A549 treated with DMSO at 1 μM for 4 hours (cell line): Measurements from ENCODE around the gene OR56A1. TPM values are rescaled to one million over a fixed set of nuclear protein-coding genes. Genes with fewer than 3 reads are reported as not detected.

Source experiments
- total RNA-seq: library from RNA; stranded (reverse); fragments of 200-300 nt; extraction: Qiagen RNA extraction; gene quantifications from 5 replicates; pipeline ENCODE4 v1.2.3, GENCODE V29; 2022; ENCODE audit warnings: low read depth

OR56A1 gene, protein sequence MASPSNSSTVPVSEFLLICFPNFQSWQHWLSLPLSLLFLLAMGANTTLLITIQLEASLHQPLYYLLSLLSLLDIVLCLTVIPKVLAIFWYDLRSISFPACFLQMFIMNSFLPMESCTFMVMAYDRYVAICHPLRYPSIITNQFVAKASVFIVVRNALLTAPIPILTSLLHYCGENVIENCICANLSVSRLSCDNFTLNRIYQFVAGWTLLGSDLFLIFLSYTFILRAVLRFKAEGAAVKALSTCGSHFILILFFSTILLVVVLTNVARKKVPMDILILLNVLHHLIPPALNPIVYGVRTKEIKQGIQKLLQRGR
- total RNA-seq = not detected in 5 replicates

GRCh38 chr11:6030708-6031405, at the start of gene OR56A1:
TSS of gene OR56A1 (minus strand) at chr11:6030758. CDS start at chr11:6027692, 3,066 bp downstream.

DNA sequence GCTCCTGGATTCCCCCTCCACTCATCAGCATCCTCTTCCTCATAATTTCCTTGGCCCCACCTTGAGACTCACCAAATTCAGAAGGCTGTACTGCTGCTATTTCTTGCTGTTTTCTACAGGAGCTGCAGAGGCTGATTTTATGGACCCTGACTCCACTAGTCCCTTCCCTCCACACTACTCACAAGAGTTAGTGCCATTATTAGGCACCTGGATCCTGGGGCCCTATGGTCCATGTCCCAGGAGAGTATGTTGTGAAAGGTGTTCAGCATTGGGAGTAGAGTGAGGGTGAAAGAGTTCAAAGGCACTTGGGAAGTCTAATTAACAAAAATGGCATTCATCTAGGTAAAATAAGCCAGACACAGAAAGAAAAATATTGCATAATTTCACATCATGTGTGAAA, 23.7 kb downstream of the OR56A1 start, which contains the start of gene OR56A4:
Gene OR56A4, minus strand, starts transcription at position 101 of the 400 bp plus-strand sequence. CDS start 3,954 bp downstream, outside the sequence.

GRCh38 chr11:5986885-5987284, 43.7 kb downstream of the OR56A1 start, which contains the start of gene OR52L1:
TSS of gene OR52L1 (minus strand) at chr11:5986985. CDS start at chr11:5986930, 55 bp downstream.

Other genes starting within 250 kb of the OR56A1 start
- not detected in 5 replicates for gene OR52N5, start 247.4 kb downstream of the OR56A1 start, total RNA-seq
- not detected in 5 replicates for gene OR52N1, start 239.5 kb downstream of the OR56A1 start, total RNA-seq
- gene OR52N2, start 221.8 kb downstream of the OR56A1 start, total RNA-seq = not detected in 5 replicates
- not detected in 5 replicates for gene OR52E6, start 188.9 kb downstream of the OR56A1 start, total RNA-seq
- not detected in 5 replicates for gene OR52E8, start 173.1 kb downstream of the OR56A1 start, total RNA-seq
- gene OR52E4, start 150.1 kb downstream of the OR56A1 start, total RNA-seq = not detected in 5 replicates
- gene OR52E5, start 137.6 kb downstream of the OR56A1 start, total RNA-seq = not detected in 5 replicates
- gene OR56A3, start 88.5 kb downstream of the OR56A1 start, total RNA-seq = not detected in 5 replicates
- gene OR56A5, start 62.3 kb downstream of the OR56A1 start, total RNA-seq = not detected in 5 replicates
- not detected in 5 replicates for gene OR52L1, start 43.8 kb downstream of the OR56A1 start, total RNA-seq
- not detected in 5 replicates for gene OR56A4, start 23.8 kb downstream of the OR56A1 start, total RNA-seq
- not detected in 5 replicates for gene OR56B4, start 76.9 kb upstream of the OR56A1 start, total RNA-seq
- not detected in 5 replicates for gene OR52B2, start 139.6 kb upstream of the OR56A1 start, total RNA-seq
- not detected in 5 replicates for gene OR52W1, start 168.5 kb upstream of the OR56A1 start, total RNA-seq
- gene C11orf42, start 174.8 kb upstream of the OR56A1 start, total RNA-seq = not detected in 5 replicates
- 13.4 to 17.9 TPM (median 17.2 TPM) in 5 replicates for gene FHIP1B, start 203.9 kb upstream of the OR56A1 start, total RNA-seq
- gene CNGA4, start 208.3 kb upstream of the OR56A1 start, total RNA-seq = 0.07 to 0.10 TPM (median 0.08 TPM) in 3 of 5 replicates, not detected in the others
- not detected in 5 replicates for gene CCKBR, start 229.1 kb upstream of the OR56A1 start, total RNA-seq